ENCODE results near the gene KRT73. TPM values are rescaled to one million over a fixed set of nuclear protein-coding genes. Genes with fewer than 3 reads are reported as not detected.
A peak's percentile ranks its signal among the peaks of the same experiment; 100 is the strongest.

The KRT73 gene
- total and polyA plus RNA-seq, 4 donors: not detected

DNA sequence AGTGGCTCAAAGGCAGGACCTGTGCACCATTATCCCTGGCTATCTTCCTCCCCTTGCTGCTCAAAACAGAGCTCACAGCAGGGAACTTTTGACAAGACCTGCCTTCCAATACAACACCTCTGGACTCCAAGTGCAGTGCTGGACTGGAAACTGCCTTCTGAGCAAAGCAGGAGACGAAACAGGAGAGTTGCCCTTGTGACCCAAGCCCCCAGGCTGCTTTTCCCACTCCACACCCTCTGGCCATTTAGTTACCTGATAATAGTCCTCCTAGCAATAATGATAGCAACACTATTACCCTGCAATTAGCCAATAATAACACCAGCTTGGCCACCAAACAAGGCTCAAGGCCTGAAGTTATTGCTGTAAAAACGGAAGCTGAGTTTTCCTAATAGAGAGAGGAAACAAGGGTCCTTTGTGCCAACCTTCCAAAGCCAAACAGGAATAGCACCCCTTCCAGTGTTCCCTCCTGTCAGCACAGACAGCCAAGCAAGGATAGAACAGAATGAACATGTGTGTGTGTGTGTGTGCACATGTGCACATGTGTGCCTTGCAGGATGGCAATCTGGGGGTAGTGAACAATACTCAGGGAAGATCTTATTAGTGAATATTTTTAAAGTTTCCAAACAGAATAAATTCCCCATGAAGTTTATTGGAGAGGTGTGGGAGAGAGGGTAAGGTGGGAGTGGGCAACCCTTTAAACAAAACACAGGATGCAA, 9.2 kb upstream of the KRT73 start:
- no peak overlapping the region for H3K27ac ChIP-seq (ENCODE audit: low read depth in 1 of 2, low read length in 2 of 2)
- WGBS: 64% methylated on average over 2 of the region's 2 CpGs
- H3K9ac ChIP-seq (ENCODE audit: low read depth in 1 of 2, low read length in 2 of 2): no peak overlapping the region
- peaks cover 0 to 4% (median 0%) of the 10 kb centered on the region in 4 donors for H3K27me3 ChIP-seq (ENCODE audit: control insufficient read depth in 4 of 4, insufficient read depth in 4 of 4, low read length in 3 of 4)
- no peaks in the 10 kb centered on the region for H3K4me1 ChIP-seq (ENCODE audit: control insufficient read depth in 4 of 4, insufficient read depth in 4 of 4, low read length in 3 of 4)
- no peaks in the 10 kb centered on the region for H3K36me3 ChIP-seq (ENCODE audit: control insufficient read depth in 4 of 4, insufficient read depth in 3 of 4, low read depth in 1 of 4, low read length in 3 of 4)
- H3K4me3 ChIP-seq (ENCODE audit: low read depth in 1 of 3, low read length in 3 of 3): no peak overlapping the region
- no peak for TF ChIP-seq TAF1 (conservative IDR thresholded peaks at IDR 0.05)
- no peak for TF ChIP-seq YY1 (IDR thresholded peaks at IDR 0.05)
- no peak for TF ChIP-seq EGR1 (IDR thresholded peaks at IDR 0.05; ENCODE audit: low read depth in 2 of 2)
- no peak for TF ChIP-seq RXRA (IDR thresholded peaks at IDR 0.05)
- no peak for TF ChIP-seq HNF4A (conservative IDR thresholded peaks at IDR 0.05)
- TF ChIP-seq FOXA1 (IDR thresholded peaks at IDR 0.05): no peak
- no peaks in the 10 kb centered on the region for H3K9me3 ChIP-seq (ENCODE audit: control insufficient read depth in 4 of 4, low read length in 3 of 4)
- no peak for DNase-seq (ENCODE audit: low spot score)

DNA sequence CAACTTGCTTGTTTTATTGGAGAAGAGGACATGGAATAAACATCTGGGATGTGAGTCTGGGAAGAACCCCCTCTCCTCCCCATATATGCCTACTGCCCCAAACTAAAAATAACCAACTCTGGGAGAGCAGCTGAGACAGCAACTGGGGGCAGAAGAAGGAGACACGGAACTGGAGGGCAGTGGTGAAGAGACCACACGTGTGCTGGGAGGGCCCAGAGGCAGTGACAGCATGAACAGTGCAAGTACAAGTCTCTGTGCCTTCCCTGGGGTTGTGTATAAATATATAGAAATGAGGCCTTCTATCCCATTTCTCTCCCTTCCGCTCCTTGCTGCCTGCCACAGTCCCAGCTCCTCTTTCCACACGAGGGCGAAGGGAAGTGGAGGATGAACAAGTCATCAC, 4.0 kb upstream of the KRT73 start:
- 85% methylated on average over 5 of the region's 5 CpGs for WGBS
- no peaks in the 10 kb centered on the region for H3K36me3 ChIP-seq (ENCODE audit: control insufficient read depth in 4 of 4, insufficient read depth in 3 of 4, low read depth in 1 of 4, low read length in 3 of 4)
- TF ChIP-seq HNF4G (IDR thresholded peaks at IDR 0.05): no peak
- DNase-seq (ENCODE audit: low spot score): peak; percentile 14
- no peaks in the 10 kb centered on the region for H3K4me1 ChIP-seq (ENCODE audit: control insufficient read depth in 4 of 4, insufficient read depth in 4 of 4, low read length in 3 of 4)
- no peak overlapping the region for H3K9ac ChIP-seq (ENCODE audit: low read depth in 1 of 2, low read length in 2 of 2)
- peaks cover 0 to 4% (median 0%) of the 10 kb centered on the region in 4 donors for H3K27me3 ChIP-seq (ENCODE audit: control insufficient read depth in 4 of 4, insufficient read depth in 4 of 4, low read length in 3 of 4)
- no peak overlapping the region for H3K4me3 ChIP-seq (ENCODE audit: low read depth in 1 of 3, low read length in 3 of 3)
- no peak overlapping the region for H3K27ac ChIP-seq (ENCODE audit: low read depth in 1 of 2, low read length in 2 of 2)
- no peaks in the 10 kb centered on the region for H3K9me3 ChIP-seq (ENCODE audit: control insufficient read depth in 4 of 4, low read length in 3 of 4)

DNA sequence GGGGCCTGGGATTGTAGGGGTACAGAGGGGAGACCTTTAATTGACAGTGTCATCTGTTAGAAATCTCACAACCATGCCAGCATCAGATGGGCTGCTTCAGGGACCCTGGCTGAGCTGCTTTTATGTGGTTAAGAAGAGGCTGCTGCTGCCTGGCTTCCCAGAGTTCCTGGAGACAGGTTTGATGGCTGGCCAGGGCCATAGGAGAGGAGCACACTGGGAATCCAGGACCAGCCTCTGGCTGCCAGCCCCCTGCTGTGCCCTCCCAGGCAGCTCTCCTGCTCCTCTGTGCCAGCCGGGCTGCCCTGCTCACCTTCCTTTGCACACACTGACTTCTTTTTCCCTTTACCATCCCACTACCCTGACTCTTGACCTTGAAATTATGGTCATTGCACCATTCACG, 507 bp upstream of the KRT73 start:
- no peaks in the 10 kb centered on the region for H3K27me3 ChIP-seq (ENCODE audit: control insufficient read depth in 4 of 4, insufficient read depth in 4 of 4, low read length in 3 of 4)
- no peaks in the 10 kb centered on the region for H3K36me3 ChIP-seq (ENCODE audit: control insufficient read depth in 4 of 4, insufficient read depth in 3 of 4, low read depth in 1 of 4, low read length in 3 of 4)
- WGBS: 77% methylated on average over 2 of the region's 2 CpGs
- no peak overlapping the region for H3K27ac ChIP-seq (ENCODE audit: low read depth in 1 of 2, low read length in 2 of 2)
- no peak overlapping the region for H3K9ac ChIP-seq (ENCODE audit: low read depth in 1 of 2, low read length in 2 of 2)
- no peak for DNase-seq (ENCODE audit: low spot score)
- no peak overlapping the region for H3K4me3 ChIP-seq (ENCODE audit: low read depth in 1 of 3, low read length in 3 of 3)
- H3K9me3 ChIP-seq (ENCODE audit: control insufficient read depth in 4 of 4, low read length in 3 of 4): no peaks in the 10 kb centered on the region
- no peaks in the 10 kb centered on the region for H3K4me1 ChIP-seq (ENCODE audit: control insufficient read depth in 4 of 4, insufficient read depth in 4 of 4, low read length in 3 of 4)
- TF ChIP-seq FOXA2 (IDR thresholded peaks at IDR 0.05) (no peak), YY1 (IDR thresholded peaks at IDR 0.05) (no peak), JUND (IDR thresholded peaks at IDR 0.05) (no peak), RAD21 (IDR thresholded peaks at IDR 0.05) (no peak), HNF4A (conservative IDR thresholded peaks at IDR 0.05) (no peak), FOXA1 (IDR thresholded peaks at IDR 0.05) (no peak), RXRA (IDR thresholded peaks at IDR 0.05) (no peak), SP1 (IDR thresholded peaks at IDR 0.05) (no peak), EGR1 (IDR thresholded peaks at IDR 0.05; ENCODE audit: low read depth in 2 of 2) (no peak), HNF4G (IDR thresholded peaks at IDR 0.05) (no peak), GABPA (IDR thresholded peaks at IDR 0.05 in 1 of 2, conservative IDR thresholded peaks at IDR 0.05 in 1 of 2) (no peak)
- TF ChIP-seq, protein P1, sequence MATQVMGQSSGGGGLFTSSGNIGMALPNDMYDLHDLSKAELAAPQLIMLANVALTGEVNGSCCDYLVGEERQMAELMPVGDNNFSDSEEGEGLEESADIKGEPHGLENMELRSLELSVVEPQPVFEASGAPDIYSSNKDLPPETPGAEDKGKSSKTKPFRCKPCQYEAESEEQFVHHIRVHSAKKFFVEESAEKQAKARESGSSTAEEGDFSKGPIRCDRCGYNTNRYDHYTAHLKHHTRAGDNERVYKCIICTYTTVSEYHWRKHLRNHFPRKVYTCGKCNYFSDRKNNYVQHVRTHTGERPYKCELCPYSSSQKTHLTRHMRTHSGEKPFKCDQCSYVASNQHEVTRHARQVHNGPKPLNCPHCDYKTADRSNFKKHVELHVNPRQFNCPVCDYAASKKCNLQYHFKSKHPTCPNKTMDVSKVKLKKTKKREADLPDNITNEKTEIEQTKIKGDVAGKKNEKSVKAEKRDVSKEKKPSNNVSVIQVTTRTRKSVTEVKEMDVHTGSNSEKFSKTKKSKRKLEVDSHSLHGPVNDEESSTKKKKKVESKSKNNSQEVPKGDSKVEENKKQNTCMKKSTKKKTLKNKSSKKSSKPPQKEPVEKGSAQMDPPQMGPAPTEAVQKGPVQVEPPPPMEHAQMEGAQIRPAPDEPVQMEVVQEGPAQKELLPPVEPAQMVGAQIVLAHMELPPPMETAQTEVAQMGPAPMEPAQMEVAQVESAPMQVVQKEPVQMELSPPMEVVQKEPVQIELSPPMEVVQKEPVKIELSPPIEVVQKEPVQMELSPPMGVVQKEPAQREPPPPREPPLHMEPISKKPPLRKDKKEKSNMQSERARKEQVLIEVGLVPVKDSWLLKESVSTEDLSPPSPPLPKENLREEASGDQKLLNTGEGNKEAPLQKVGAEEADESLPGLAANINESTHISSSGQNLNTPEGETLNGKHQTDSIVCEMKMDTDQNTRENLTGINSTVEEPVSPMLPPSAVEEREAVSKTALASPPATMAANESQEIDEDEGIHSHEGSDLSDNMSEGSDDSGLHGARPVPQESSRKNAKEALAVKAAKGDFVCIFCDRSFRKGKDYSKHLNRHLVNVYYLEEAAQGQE (IDR thresholded peaks at IDR 0.05): no peak
- TF ChIP-seq, protein P2, sequence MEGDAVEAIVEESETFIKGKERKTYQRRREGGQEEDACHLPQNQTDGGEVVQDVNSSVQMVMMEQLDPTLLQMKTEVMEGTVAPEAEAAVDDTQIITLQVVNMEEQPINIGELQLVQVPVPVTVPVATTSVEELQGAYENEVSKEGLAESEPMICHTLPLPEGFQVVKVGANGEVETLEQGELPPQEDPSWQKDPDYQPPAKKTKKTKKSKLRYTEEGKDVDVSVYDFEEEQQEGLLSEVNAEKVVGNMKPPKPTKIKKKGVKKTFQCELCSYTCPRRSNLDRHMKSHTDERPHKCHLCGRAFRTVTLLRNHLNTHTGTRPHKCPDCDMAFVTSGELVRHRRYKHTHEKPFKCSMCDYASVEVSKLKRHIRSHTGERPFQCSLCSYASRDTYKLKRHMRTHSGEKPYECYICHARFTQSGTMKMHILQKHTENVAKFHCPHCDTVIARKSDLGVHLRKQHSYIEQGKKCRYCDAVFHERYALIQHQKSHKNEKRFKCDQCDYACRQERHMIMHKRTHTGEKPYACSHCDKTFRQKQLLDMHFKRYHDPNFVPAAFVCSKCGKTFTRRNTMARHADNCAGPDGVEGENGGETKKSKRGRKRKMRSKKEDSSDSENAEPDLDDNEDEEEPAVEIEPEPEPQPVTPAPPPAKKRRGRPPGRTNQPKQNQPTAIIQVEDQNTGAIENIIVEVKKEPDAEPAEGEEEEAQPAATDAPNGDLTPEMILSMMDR (IDR thresholded peaks at IDR 0.05; ENCODE audit: low read depth, low read length, missing input control): no peak
